AML-193 (cell line): ENCODE measurements around the gene SRGAP1.

ENCODE experiments used
- DNase-seq, 2 experiments: peaks; one replicate each; lab custom pipeline; 2025; lab: John Stamatoyannopoulos, UW

The SRGAP1 gene

GRCh38 chr12:63906876-63907275 lies 62.4 kb downstream of the SRGAP1 start:
- DNase-seq, result no peak

- DNase-seq, result no peak
These were observed 63.1 kb downstream of the SRGAP1 start for GRCh38 chr12:63907561-63907960.

- no peak for DNase-seq
These were observed 65.2 kb downstream of the SRGAP1 start for GRCh38 chr12:63909746-63910145.

DNA sequence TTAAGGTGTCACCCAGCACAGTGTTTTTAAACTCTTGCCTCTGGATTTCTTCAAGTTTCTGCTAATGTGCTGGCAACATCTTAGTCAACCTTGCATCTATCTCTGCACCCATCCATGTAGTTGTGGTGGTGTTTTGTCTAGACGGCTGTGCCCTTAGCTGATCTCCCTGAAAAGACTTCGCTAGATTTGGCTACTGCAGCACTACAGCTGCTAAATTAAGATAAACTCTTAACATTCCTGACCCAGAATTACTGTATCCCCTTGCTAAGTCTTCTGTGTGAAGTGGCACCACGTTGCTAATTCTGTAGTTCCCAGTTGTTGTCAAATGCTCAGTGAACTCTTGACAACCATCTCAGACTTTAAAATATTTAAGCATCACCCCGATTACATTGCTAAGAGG lies 66.8 kb downstream of the SRGAP1 start:
- DNase-seq, result no peak

DNA sequence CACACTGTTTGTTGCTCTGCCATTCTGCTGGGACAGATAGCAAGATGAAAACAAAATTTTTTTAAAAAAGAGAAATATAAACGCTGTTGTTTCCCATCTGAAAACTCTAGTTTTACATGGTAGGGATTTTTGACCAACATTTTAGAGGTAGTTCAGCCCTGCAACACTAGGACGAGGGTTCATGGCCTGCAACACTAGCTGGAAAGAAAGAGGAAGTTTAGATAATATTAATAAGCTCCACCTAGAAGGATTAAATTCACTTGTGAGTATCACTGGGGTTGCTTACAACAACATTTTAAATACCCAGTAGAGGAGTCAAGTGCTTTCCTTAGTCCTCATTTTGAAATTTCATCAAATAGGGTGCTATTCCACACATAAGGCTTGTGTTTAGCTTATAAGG lies 68.2 kb downstream of the SRGAP1 start:
- DNase-seq, result peak; percentile 61 to 64

DNA sequence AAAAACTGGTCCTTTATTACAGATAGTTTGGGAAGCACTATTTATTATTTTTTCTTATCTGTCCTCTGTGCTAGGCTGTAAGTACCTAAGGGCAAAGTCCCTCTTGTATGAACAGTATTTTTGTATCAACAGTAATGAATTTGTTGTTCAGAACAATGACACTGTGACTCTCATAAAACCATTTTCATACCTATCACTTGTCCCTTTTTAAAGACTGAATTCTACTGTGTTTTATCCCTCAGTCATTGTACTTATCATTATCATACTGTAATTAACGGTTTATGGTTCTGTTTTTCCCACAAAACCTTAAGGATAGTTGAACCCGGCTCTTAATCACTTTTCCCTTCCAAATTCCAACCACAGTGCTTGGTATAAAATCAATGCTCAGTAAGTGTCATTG lies 69.4 kb downstream of the SRGAP1 start:
- DNase-seq, result no peak

- DNase-seq, result no peak
These were observed 70.8 kb downstream of the SRGAP1 start for GRCh38 chr12:63915105-63915800.

- DNase-seq, result peak; percentile 25 to 30
These were observed 72.3 kb downstream of the SRGAP1 start for GRCh38 chr12:63916561-63917476.

DNA sequence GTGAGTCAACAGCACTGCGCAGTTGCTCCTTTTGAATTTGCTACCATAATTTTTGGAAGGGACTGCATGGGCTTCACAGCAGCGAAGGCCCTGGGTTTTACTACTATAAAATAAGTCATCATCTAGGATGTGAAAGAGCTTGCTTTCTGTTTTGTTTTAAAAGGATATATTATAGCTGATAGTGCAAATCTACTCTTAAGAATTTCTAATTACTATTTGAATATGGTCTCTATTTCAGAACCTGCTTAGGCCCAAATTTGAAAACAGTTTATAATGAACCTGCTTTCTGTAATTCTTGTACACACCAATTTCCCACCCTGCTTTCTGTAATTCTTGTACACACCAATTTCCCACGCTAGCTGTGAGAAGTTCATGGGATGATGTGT lies 73.0 kb downstream of the SRGAP1 start:
- DNase-seq, result no peak

DNA sequence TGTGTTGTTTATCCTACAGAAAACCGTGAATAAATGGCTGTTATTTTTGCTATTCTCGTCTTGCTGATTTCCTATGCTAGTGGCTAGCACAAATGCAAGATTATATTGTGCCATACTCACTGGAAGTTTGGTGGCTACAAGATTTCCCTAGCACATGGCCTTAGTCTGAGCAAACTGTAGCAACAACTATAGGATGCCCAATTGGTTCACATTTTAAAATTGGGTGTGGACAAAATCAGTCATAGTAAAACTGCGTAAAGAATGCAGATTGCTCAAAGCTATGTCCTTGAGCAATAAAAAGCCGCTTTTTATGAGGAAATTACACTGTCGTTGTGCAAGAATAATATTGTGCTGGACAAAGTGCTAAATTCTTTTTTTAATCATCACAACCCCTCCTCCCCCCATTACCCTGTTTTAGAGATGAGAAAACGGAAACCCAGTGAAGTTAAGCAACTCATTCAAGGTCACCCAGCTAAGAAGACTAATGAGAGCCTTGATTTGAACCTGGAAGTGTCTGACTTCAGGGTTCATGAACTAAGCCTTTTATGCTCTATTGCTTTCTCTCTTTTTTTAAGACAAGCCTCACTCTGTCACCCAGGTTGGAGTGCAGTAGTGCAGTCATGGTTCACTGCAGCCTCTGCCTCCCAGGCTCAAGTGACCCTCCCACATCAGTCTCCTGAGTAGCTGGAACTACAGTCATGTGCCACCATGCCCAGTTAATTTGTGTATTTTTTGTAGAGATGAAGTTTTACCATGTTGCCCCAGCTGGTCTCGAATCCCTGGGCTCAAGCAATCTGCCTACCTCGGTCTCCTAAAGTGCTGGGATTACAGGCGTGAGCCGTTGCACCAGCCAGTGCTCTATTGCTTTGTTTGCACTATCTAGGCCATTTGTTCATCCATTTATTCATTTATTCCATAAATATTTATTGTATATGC lies 73.6 kb downstream of the SRGAP1 start:
- DNase-seq, result peak; percentile 97 to 99

- DNase-seq, result no peak
These were observed 74.3 kb downstream of the SRGAP1 start for GRCh38 chr12:63918800-63919300.

DNA sequence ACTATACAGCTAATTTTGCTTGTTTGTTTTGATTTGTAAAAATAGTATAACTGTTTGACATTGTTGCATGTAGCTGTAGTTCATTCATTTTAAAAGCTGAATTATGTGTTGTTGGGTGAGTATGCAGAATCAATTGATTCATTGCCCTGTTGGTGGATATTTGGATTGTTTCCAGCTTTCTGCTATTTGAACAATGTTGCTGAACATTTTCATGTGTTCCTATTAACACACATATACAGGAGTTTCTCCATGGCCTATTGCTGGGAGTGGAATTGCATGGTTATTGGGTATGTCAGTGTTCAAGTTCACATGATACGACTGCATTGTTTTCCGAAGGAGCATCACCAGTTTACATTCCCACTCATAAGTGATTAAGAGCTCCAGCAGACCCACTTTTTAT lies 75.3 kb downstream of the SRGAP1 start:
- no peak for DNase-seq

DNA sequence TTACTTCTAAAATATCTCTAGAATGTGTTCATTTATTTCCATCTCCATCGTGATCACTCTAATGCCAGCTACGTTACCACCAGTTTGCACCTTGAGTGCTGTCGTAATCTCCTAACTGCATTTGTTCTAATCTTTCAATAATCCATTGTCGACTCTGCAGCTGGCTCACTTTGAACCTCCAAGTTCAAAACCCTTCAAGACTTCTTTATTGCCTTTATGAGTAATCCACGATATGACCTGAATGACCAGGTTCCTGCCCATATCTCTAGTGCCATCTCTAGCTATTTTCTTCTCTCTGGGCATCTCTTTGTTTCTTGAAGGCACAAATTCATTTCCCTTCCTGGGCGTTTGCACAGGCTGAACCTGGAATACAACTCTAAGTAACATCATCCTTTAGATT lies 76.7 kb downstream of the SRGAP1 start:
- no peak for DNase-seq

- no peak for DNase-seq
These were observed 78.0 kb downstream of the SRGAP1 start for GRCh38 chr12:63922474-63922873.

GRCh38 chr12:63924781-63925180 lies 80.3 kb downstream of the SRGAP1 start:
- no peak for DNase-seq

- DNase-seq, result no peak
These were observed 83.0 kb downstream of the SRGAP1 start for GRCh38 chr12:63927511-63927910.

DNA sequence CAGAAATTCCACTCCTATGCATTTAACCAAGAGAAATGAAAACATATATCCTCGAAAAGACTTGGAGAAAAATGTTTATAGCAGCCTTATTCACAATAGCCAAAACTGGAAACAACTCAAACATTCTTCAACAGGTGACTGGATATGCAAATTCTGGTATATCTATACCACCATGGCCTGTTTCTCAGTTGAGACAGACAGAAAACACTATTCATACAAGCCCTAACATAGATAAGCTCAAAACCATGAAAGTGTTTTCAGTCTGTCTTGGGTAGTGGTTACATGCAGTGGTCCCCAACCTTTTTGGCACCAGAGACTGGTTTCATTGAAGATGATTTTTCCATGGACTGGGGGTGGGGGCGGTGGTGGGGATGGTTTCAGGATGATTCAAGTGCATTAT lies 83.8 kb downstream of the SRGAP1 start:
- DNase-seq, result no peak

GRCh38 chr12:63929426-63929825 lies 84.9 kb downstream of the SRGAP1 start:
- no peak for DNase-seq

DNA sequence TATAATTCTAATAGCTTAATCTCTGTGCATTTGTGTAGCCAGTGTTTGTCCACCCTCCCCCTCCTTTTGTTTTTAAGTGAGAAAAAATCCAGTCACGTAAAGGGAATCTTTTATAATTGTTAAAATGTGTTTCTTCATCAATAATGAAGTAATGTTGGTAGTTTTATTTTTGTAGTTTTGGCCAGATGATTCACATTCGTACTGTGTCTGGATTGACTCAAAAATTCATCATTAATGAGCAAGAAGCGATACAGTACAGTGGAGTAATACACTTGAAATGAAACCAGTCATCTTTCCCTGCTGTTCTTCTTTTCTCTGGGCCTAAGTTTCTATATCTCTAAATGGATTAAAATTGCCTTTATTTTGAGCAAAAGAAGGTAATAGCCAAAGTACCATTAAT lies 86.5 kb downstream of the SRGAP1 start:
- DNase-seq, result no peak

DNA sequence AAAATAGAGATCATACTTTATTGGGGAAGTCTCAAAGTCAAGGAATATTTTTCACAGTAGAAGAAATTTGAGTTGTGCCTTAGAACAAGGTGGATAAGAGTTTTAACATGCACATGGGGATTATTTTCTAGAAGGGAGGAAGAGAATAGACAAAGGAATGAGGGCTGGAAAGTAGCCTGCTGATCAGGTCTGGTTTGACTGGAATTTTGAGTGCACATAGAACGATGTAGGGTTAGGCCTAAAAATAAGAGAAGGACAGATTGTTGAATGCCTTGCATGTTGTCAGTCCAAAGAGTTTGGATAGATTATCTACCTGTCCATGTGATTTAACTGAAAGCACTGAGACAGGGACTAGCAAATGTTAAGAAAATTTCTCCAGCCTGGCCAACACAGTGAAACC lies 87.2 kb downstream of the SRGAP1 start:
- DNase-seq, result no peak

DNA sequence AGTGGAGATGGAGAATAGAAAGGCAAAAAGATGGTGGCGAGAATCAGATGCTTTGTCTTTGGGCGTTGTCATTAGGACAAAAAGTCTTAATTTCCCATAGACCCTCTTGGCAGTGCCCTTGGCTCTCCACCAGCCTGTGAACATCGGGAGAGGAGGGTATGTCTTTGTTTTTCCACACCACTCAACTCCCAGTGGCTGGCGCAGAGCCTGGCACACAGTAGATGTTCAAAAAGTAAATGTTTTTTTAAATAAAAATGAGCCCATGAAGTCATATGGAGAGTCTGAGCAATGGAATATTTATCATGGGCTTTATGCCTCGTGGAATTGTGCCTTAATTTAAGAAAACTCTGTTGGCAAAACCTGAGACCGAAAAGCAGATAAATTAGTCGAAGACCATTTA lies 90.4 kb downstream of the SRGAP1 start:
- DNase-seq, result no peak

- no peak for DNase-seq
These were observed 90.9 kb downstream of the SRGAP1 start for GRCh38 chr12:63935361-63935760.
